Glomerular visceral epithelial cell (primary cell): ENCODE data around the gene CCR5.
"Not testable (repeated sequence)": the region's sequence is repeated elsewhere in the genome, so short reads cannot be mapped to it uniquely, and the experiment has no call there.

Experiments
- DNase-seq: peaks from one replicate; pipeline ENCODE4 v3.0.0-alpha.2; 2016; ENCODE audit errors: extremely low spot score

The CCR5 gene

GRCh38 chr3:46383951-46384330 lies 13.2 kb downstream of the CCR5 start:
- no peak for DNase-seq

GRCh38 chr3:46386205-46386604 lies 15.5 kb downstream of the CCR5 start:
- peak; percentile 25 for DNase-seq

GRCh38 chr3:46388847-46389246 lies 18.1 kb downstream of the CCR5 start:
- not testable (repeated sequence) for DNase-seq

- no peak for DNase-seq
Measured at GRCh38 chr3:46389306-46389705, 18.6 kb downstream of the CCR5 start.

- DNase-seq, result not testable (repeated sequence)
Measured at GRCh38 chr3:46391526-46391925, 20.8 kb downstream of the CCR5 start.

- no peak for DNase-seq
Measured at GRCh38 chr3:46393011-46393410, 22.3 kb downstream of the CCR5 start.

GRCh38 chr3:46393554-46394434 lies 23.0 kb downstream of the CCR5 start:
- no peak for DNase-seq

GRCh38 chr3:46395210-46395661 lies 24.5 kb downstream of the CCR5 start:
- DNase-seq, result no peak

- DNase-seq, result no peak
Measured at GRCh38 chr3:46395766-46396530, 25.2 kb downstream of the CCR5 start.

- no peak for DNase-seq
Measured at GRCh38 chr3:46397111-46397510, 26.4 kb downstream of the CCR5 start.

- DNase-seq, result no peak
Measured at GRCh38 chr3:46398186-46398955, 27.6 kb downstream of the CCR5 start.

- DNase-seq, result no peak
Measured at GRCh38 chr3:46399098-46399497, 28.4 kb downstream of the CCR5 start.

GRCh38 chr3:46399557-46399956 lies 28.8 kb downstream of the CCR5 start:
- no peak for DNase-seq

GRCh38 chr3:46400000-46400734 lies 29.4 kb downstream of the CCR5 start:
- DNase-seq, result no peak

GRCh38 chr3:46400846-46401245 lies 30.1 kb downstream of the CCR5 start:
- no peak for DNase-seq

- no peak for DNase-seq
Measured at GRCh38 chr3:46401579-46401978, 30.8 kb downstream of the CCR5 start.

GRCh38 chr3:46402902-46403301 lies 32.2 kb downstream of the CCR5 start:
- not testable (repeated sequence) for DNase-seq

- no peak for DNase-seq
Measured at GRCh38 chr3:46405301-46406019, 34.7 kb downstream of the CCR5 start.

GRCh38 chr3:46406443-46406787 lies 35.7 kb downstream of the CCR5 start:
- no peak for DNase-seq

GRCh38 chr3:46406788-46407611 lies 36.3 kb downstream of the CCR5 start, which contains the start of the genes CCR5AS and CCRL2:
CCR5AS (minus strand) TSS chr3:46407066.
CCRL2 (plus strand) TSS chr3:46407259; CDS start chr3:46408080, 821 bp downstream.
- DNase-seq, result no peak
